Fibroblast of mammary gland (primary cell): Measurements from ENCODE around the gene DYNLL1.

ENCODE experiments used
- DNase-seq: peaks from one replicate; pipeline ENCODE4 v3.0.0-alpha.2; 2010; ENCODE audit warnings: low read depth
- H3K4me3 ChIP-seq: 2 replicates; pipeline ENCODE4 v1.5.1; 2011; ENCODE audit warnings: low read depth, mild to moderate bottlenecking, low read length, moderate library complexity; ENCODE audit not compliant: control insufficient read depth
- CTCF ChIP-seq: conservative IDR thresholded peaks from 2 replicates; pipeline ENCODE4 v1.5.1; 2011; ENCODE audit warnings: low read depth, low read length, inconsistent platforms; ENCODE audit not compliant: control insufficient read depth, insufficient read depth

The DYNLL1 gene

GRCh38 chr12:120467439-120467838, 28.5 kb upstream of the DYNLL1 start:
- H3K4me3 ChIP-seq, result no peak overlapping the region
- DNase-seq, result no peak
- TF ChIP-seq CTCF, result no peak

GRCh38 chr12:120468325-120468820, 27.5 kb upstream of the DYNLL1 start:
- DNase-seq, result peak; percentile 66
- peak overlapping the region; percentile 81 for H3K4me3 ChIP-seq
- no peak for TF ChIP-seq CTCF

GRCh38 chr12:120468821-120469449, 27.0 kb upstream of the DYNLL1 start:
- peak overlapping the region; percentile 81 for H3K4me3 ChIP-seq
- no peak for DNase-seq
- no peak for TF ChIP-seq CTCF

GRCh38 chr12:120469450-120470149, 26.3 kb upstream of the DYNLL1 start, which contains the start of gene SRSF9:
Gene SRSF9, minus strand, starts transcription at chr12:120469748. Its CDS starts 139 bp downstream, at chr12:120469609.
- peak; percentile 62 for TF ChIP-seq CTCF
- peak within 1 kb of the TSS; percentile 81 for H3K4me3 ChIP-seq
- peak; percentile 95 for DNase-seq

- peak overlapping the region; percentile 72 for H3K4me3 ChIP-seq
- TF ChIP-seq CTCF, result no peak
- DNase-seq, result peak; percentile 28
These were observed 25.6 kb upstream of the DYNLL1 start for GRCh38 chr12:120470150-120470784.

GRCh38 chr12:120472521-120472920, 23.4 kb upstream of the DYNLL1 start:
- TF ChIP-seq CTCF, result no peak
- no peak overlapping the region for H3K4me3 ChIP-seq
- peak; percentile 39 for DNase-seq
